GM12872 (cell line): ENCODE data around the gene DBR1.

Experiments used
- CTCF ChIP-seq: IDR thresholded peaks from 3 replicates; pipeline ENCODE4 v1.5.1; 2011; ENCODE audit warnings: low read depth, mild to moderate bottlenecking, low read length, moderate library complexity; ENCODE audit not compliant: insufficient read depth

Gene DBR1

DNA sequence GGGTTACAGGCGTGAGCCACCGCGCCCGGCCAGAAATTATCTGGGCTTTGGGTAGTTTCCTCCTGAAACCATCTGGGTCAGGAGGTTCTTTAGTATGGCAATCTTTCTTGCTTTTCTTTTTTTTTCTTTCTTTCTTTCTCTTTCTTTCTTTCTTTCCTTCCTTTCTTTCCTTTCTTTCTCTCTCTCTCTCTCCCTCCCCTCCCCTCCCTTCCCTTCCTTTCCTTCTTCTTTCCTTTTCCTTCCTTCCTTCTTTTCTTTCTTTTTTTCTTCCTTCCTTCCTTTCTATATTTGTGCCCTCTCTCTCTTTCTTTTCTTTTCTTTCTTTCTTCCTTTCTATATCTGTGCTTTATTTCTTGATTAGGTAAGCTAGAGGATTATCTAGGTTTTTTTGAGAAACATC lies 17.0 kb downstream of the DBR1 start:
- TF ChIP-seq CTCF, result no peak

GRCh38 chr3:138154534-138154933 lies 20.2 kb downstream of the DBR1 start:
- TF ChIP-seq CTCF, result no peak

DNA sequence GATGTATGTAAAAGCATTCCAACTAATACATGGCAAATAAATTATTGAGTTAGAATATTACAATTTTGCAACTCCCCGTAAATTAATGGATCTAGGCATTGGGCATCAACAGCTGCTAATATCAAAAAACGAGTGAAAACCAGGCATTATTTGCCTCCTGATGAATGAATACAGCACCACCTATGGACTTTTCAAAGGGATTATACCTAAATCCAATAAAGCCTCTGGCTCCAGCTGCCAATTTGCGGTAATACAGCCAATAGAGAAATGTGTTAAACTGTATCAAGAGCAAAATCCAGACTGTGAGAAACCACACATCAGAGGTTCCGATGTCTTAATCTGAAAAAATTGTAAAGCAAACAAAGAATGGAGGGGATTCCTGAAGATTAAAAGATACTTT lies 26.2 kb downstream of the DBR1 start:
- TF ChIP-seq CTCF, result no peak

- TF ChIP-seq CTCF, result no peak
Observed at GRCh38 chr3:138140940-138141339, 33.8 kb downstream of the DBR1 start.

DNA sequence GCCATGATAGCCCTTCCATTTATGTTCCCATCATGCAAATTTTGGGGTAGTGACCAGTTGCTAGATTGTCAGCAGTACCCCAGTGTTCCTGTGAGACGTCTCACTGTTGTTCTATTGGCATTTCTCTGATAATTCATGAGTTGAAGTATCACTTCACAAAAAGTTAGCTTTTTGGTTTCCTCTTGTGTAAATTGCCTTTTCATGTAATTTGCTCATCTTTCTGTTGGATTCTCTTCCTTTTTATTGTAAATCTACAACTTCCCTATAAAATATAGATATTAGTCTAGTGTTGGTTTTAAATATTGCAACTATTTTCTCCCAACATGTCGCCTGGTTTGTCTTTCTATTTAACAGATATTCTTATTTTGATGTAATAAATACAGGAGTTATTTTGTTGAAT lies 35.0 kb downstream of the DBR1 start:
- TF ChIP-seq CTCF, result no peak

GRCh38 chr3:138137861-138138260 lies 36.9 kb downstream of the DBR1 start:
- TF ChIP-seq CTCF, result no peak

DNA sequence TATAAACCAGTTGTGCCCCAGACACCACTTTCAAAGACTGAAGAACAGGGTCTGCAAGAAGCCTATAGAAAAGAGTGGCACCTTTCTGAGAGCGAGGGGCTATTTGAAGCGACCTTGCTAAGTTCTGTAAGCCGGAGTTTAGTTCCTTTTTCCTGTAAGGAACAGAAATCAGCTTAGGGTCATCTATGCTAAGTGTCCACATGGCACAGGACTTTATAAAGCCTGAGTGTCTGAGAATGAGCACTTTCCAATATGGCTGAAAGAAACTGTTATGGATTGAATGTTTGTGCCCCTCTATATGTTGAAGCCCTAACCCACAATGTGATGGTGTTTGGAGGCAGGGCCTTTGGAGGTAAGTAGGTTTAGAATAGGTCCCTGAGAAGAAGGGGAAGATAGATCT lies 38.5 kb downstream of the DBR1 start:
- TF ChIP-seq CTCF, result no peak

- TF ChIP-seq CTCF, result no peak
Observed at GRCh38 chr3:138135833-138136194, 38.9 kb downstream of the DBR1 start.
